VCaP (cell line): ENCODE results near the gene PICK1.

ENCODE experiments used
- H3K27ac ChIP-seq: fragments of 450-650 bp; 2 replicates; pipeline ENCODE4 v1.5.1; 2017
- TF ChIP-seq, protein P1 (sequence below): fragments of 450-650 bp; conservative IDR thresholded peaks from 2 replicates; pipeline ENCODE4 v1.5.1; 2017; ENCODE audit warnings: mild to moderate bottlenecking, moderate library complexity

Gene PICK1

GRCh38 chr22:38072322-38073149 lies 15.3 kb downstream of the PICK1 start:
- TF ChIP-seq, protein P1, sequence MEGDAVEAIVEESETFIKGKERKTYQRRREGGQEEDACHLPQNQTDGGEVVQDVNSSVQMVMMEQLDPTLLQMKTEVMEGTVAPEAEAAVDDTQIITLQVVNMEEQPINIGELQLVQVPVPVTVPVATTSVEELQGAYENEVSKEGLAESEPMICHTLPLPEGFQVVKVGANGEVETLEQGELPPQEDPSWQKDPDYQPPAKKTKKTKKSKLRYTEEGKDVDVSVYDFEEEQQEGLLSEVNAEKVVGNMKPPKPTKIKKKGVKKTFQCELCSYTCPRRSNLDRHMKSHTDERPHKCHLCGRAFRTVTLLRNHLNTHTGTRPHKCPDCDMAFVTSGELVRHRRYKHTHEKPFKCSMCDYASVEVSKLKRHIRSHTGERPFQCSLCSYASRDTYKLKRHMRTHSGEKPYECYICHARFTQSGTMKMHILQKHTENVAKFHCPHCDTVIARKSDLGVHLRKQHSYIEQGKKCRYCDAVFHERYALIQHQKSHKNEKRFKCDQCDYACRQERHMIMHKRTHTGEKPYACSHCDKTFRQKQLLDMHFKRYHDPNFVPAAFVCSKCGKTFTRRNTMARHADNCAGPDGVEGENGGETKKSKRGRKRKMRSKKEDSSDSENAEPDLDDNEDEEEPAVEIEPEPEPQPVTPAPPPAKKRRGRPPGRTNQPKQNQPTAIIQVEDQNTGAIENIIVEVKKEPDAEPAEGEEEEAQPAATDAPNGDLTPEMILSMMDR = no peak

GRCh38 chr22:38073150-38074130 lies 16.2 kb downstream of the PICK1 start:
- H3K27ac ChIP-seq = no peak overlapping the region
- TF ChIP-seq, protein P1 = no peak

More at GRCh38 chr22:38072322-38073149, 15.3 kb downstream of the PICK1 start:
- no peak overlapping the region for H3K27ac ChIP-seq

DNA sequence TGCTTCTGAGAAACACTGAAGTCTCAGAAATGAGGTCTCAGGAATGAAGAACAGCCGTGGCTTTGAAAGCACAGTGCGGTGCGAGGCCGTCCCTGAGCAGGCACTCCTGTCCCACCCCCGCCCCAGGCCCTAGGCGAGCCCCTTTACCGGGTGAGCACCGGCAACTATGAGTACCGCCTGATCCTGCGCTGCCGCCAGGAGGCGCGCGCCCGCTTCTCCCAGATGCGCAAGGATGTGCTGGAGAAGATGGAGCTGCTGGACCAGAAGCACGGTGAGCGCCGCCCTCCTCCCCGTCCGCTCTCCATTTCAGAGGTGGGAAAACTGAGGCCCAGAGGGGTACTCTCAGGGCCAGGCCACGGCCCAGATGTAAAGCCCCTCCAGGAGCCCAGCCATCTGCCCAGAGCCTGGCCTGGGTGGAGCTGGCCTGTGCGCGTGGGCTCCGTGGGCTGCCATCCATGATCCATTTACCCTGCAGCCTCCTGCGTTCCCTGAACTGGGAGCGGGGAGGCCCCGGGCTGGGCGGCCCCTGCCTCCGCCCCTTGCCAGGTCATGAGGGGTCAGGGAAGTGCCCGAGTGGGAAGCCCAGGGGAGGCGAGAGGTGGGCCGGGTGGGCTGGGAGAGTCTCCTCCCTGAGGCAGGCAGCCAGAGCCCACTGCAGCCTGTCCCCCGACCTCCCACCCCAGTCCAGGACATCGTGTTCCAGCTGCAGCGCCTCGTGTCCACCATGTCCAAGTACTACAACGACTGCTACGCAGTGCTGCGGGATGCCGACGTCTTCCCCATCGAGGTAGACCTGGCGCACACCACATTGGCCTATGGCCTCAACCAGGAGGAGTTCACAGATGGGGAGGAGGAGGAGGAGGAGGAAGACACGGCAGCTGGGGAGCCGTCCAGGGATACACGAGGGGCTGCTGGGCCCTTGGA lies 17.2 kb downstream of the PICK1 start:
- H3K27ac ChIP-seq = no peak overlapping the region
- TF ChIP-seq, protein P1 = no peak

DNA sequence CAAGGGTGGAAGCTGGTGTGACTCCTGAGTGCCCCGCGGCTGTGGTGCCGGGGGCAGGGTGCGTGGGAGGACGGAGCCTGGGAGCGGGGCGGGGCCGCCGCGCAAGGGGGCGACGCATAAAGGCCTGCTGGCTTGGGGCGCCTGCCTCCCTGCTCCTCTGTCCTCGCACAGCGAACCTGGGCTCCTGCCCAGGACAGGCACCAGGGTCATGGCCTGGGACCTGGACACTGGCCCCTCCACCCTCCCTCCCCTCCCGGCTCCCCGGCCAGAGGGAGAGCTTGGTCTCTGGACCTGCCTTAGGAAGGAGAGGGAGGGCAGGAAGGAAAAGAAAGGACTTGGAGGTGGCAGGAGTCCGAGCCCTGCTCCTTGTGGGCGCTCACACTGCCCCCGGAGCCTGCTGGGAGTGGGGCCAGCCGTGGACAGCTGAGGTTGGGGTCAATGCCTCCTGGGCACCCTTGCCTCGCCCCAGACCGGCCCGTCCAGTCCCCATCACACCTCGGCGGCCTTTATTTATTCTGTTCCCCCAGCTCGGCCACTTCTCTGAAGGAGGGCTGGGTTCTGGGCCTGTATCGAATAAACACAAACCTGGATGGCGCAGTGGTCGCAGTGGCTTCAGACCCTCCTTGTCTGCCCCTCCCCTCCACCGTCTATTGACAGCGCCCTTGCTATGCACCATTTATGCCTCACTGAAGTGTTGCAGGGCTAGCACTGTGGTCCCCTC lies 18.1 kb downstream of the PICK1 start:
- TF ChIP-seq, protein P1 = no peak
- H3K27ac ChIP-seq = no peak overlapping the region

- TF ChIP-seq, protein P1 = no peak
- no peak overlapping the region for H3K27ac ChIP-seq
These were observed 18.8 kb downstream of the PICK1 start for GRCh38 chr22:38075961-38076360.

DNA sequence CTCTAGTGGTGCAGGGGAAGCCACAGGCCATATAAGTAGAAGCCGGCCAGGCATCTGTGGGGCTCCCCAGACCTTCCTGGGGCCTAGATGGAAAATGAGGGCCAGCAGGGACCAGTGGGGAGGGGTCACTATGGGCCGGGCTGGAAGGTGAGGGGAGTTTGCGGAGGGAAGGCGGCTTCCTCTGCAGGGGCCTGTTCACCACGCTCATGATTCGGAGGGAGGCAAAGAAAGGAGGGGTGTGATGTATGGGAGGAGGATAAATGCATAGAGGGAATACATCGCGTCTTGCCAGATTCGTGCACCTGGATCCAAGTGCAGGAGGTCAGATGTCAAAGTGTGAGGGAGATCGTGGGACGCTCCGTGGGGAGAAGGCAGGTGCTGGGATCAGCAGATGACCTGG lies 19.9 kb downstream of the PICK1 start:
- no peak overlapping the region for H3K27ac ChIP-seq
- TF ChIP-seq, protein P1 = no peak
